GM12864 (cell line): ENCODE measurements around the gene LIPN.

Source experiments
- DNase-seq: peaks from one replicate; pipeline ENCODE4 v3.0.0-alpha.2; 2011; ENCODE audit warnings: low read depth
- H3K4me3 ChIP-seq: 2 replicates; pipeline ENCODE4 v1.5.1; 2011; ENCODE audit warnings: mild to moderate bottlenecking, low read depth, low read length, control low read depth
- TF ChIP-seq, protein P1 (sequence below): IDR thresholded peaks from 2 replicates; pipeline ENCODE4 v1.5.1; 2011; ENCODE audit warnings: low read depth, mild to moderate bottlenecking, moderate library complexity, low read length, control low read depth, inconsistent platforms; ENCODE audit errors: missing control alignments

The LIPN gene

DNA sequence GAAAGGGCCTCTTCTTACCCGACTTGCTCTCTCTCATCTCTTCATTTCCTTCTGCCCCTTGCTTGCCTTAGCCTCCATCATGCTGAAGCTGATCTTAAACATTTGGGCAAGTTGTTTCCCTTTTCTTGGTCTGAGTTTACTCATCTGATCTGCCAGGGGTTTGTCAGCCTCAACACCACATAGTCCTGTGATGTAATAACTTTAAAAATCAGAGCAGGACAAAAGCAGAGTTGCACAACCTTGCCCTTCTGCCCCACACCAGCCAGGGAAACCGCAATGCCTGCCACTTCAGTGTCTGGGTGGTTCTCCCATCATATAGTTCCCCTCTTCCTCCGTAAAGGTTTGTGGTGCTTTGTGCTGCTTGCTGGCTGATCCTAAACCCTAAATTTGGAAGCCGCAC, 32.8 kb downstream of the LIPN start:
- DNase-seq, result no peak
- TF ChIP-seq, protein P1, sequence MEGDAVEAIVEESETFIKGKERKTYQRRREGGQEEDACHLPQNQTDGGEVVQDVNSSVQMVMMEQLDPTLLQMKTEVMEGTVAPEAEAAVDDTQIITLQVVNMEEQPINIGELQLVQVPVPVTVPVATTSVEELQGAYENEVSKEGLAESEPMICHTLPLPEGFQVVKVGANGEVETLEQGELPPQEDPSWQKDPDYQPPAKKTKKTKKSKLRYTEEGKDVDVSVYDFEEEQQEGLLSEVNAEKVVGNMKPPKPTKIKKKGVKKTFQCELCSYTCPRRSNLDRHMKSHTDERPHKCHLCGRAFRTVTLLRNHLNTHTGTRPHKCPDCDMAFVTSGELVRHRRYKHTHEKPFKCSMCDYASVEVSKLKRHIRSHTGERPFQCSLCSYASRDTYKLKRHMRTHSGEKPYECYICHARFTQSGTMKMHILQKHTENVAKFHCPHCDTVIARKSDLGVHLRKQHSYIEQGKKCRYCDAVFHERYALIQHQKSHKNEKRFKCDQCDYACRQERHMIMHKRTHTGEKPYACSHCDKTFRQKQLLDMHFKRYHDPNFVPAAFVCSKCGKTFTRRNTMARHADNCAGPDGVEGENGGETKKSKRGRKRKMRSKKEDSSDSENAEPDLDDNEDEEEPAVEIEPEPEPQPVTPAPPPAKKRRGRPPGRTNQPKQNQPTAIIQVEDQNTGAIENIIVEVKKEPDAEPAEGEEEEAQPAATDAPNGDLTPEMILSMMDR, result no peak
- no peak overlapping the region for H3K4me3 ChIP-seq

DNA sequence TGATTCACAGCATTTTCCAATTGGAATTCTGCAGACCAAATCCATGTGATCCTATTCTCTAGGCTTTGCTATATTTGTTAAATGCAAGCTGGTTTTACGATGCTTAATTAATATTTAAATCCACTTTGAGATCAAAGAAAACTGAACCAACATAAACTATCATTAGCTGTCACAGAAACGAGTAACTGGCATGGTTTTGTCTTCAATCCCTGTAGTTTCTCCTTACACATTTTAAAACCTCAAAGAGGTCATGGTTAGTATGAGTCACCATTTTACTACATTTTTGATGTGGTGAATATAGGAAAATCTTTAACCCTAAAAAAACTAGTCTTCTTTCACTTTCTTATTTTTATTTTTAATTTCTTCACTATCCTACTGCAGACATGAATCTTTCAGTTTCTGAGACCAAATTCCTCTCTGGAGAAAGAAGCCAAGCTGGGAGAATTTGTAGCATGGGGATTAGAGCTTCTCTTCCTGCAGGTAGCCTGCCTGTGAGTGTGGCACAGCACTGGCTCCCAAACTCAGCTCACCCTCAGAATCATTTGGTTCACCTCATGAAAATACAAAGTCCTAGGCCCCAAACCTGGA, 34.0 kb downstream of the LIPN start:
- H3K4me3 ChIP-seq, result no peak overlapping the region
- TF ChIP-seq, protein P1, result no peak
- DNase-seq, result no peak

DNA sequence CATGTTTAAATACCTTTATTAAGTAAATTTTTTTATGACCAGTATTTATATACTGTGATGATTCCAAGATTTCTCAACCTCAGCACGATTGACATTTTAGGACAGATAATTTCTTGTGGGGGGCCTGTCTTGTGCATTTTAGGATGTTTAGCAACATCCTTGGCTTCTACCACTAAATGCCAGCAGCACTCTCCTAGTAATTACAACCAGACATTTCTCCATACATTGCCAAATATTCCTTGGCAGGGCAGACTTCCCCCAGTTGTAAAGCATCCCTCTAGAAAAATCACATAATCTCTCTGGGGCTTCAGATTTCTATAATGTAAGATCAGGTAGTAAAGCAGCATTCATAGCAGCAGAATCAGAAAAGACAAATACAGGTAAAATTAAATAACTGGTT, 34.9 kb downstream of the LIPN start:
- TF ChIP-seq, protein P1, result no peak
- no peak for DNase-seq
- no peak overlapping the region for H3K4me3 ChIP-seq

DNA sequence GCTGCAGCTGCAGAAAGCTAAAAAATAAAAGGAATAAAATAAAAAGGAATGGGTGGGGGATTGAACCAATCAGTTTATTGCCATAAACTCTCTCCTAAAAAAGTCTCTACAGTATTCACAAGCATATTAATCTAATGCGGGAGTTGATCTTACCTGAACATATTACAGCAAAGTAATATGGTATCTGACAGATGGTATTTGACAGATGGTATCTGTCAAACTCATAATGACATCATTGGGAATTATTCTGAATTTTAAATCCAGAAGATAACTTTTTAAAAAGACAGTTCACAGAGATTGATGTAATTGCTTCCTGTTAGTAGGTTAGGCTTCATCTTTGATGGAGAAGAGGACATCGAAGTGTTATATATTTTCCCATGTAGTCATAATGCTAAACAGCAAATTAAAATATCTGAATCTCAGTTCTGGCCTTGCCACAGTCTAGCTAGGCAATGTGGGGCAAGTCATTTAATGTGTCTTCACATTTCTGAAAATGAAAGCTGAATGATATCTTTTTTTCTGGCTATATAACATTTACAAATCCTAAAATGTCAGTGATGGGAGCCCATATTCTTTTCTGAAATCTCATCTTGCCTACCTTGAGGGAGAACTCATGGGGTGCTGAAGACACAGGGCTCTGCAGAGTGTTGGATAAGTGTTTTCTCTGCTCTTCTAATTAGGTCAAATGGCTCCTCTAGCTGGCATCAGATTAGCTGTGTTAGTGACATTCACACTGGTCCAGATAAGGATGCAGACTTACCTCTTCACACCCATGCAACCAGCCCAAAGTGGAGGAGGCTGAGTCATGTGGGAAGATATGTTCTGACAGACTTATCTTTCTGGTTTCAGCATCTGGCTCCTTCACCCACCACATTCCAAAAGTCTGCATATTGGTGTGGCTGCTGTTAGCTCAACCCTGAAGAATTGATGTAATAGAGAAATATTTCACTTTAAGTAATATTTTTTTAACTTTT, 40.6 kb downstream of the LIPN start:
- no peak for DNase-seq
- no peak overlapping the region for H3K4me3 ChIP-seq
- TF ChIP-seq, protein P1, result no peak

DNA sequence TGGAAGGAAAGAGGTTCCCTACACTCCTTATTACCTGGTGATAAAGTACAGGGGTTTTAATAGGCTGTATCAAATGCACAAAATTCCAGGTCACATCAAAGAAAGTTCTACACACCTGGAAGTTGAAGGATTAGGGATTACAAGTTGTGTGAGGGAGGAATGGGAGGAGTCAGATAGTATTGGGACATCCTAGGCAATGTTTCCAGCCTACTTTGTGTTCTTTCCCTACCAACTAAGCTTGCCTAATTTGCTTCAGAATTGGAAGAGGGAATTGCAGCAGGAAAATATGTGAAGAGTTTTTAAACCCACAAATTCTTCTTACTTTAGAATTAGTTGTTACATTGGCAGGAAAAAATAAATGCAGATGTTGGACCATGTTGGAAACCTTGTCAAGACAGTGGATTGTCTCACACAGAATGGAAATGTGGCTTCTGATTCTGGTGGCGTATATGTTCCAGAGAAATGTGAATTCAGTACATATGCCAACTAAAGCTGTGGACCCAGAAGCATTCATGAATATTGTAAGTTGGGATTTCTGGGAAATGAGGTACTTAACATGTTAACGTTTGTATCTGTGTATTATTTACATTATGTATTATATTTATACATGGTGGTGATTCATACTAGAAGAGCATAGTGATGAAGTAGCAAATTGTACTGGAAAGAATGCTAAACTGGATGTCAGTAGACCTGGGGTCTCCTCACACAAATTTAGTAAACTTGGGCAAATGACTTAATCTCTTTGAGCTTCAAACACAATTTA, 42.9 kb downstream of the LIPN start, which contains the start of gene LIPM:
LIPM (plus strand) TSS at position 208 of the 763 bp plus-strand sequence; CDS start at position 375, 167 bp downstream.
- no peak for DNase-seq
- TF ChIP-seq, protein P1, result no peak
- H3K4me3 ChIP-seq, result no peak within 1 kb of the TSS

DNA sequence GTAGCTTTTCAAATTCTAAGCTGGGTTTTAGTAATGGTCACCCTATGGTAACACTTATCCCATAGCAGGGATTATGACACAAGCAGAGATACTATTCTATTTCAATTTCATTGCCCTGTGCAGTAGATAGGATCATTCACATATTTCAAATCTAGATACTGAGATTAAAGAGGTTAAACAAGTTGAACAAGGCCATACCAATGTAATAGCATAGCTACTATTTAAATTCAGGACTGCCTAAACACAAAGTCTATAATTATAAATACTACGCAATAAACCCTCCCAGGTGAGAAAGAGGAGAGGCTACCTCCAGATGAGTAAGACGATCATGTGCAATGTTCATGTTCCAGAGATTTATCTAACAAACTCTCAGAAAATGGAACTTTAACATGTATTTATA, 43.8 kb downstream of the LIPN start:
- TF ChIP-seq, protein P1, result no peak
- H3K4me3 ChIP-seq, result no peak overlapping the region
- no peak for DNase-seq
